Neural cell (in vitro differentiated cells): ENCODE results near the gene HIF3A. TPM values are rescaled to one million over a fixed set of nuclear protein-coding genes. Genes with fewer than 3 reads are reported as not detected.

Source experiments
- H2AFZ ChIP-seq: fragments of 200-600, 300-800 bp; sonication (generic), shearing (Covaris generic); 2 replicates; pipeline ENCODE4 v1.6.0; 2014; ENCODE audit warnings: low read depth, mild to moderate bottlenecking, antibody characterized with exemption, low read length, moderate library complexity
- H3F3A ChIP-seq: fragments of 200-600 bp; shearing (Covaris generic); 2 replicates; pipeline ENCODE4 v1.6.1; 2016; ENCODE audit warnings: mild to moderate bottlenecking, moderate library complexity, mixed read lengths, antibody characterized with exemption, low read length; ENCODE audit not compliant: insufficient read depth, poor library complexity, severe bottlenecking
- H3K27ac ChIP-seq: fragments of 200-600, 300-800 bp; sonication (generic), shearing (Covaris generic); 2 replicates; pipeline ENCODE4 v1.5.1; 2014; ENCODE audit warnings: mild to moderate bottlenecking, low read length, moderate library complexity
- H3K27me3 ChIP-seq: fragments of 300-800, 200-600 bp; sonication (generic), shearing (Covaris generic); 2 replicates; pipeline ENCODE4 v1.6.0; 2014; ENCODE audit warnings: mild to moderate bottlenecking, low read depth, low read length, moderate library complexity; ENCODE audit not compliant: insufficient read depth
- H3K36me3 ChIP-seq: fragments of 300-800, 200-600 bp; sonication (generic), shearing (Covaris generic); 2 replicates; pipeline ENCODE4 v1.5.1; 2014; ENCODE audit warnings: mild to moderate bottlenecking, antibody characterized with exemption, low read length, moderate library complexity; ENCODE audit not compliant: insufficient read depth
- H3K4me2 ChIP-seq: fragments of 300-800, 200-600 bp; sonication (generic), shearing (Covaris generic); 2 replicates; pipeline ENCODE4 v1.6.0; 2014; ENCODE audit warnings: mild to moderate bottlenecking, low read length
- H3K4me3 ChIP-seq: fragments of 300-800, 200-600 bp; sonication (generic), shearing (Covaris generic); 2 replicates; pipeline ENCODE4 v1.5.1; 2014; ENCODE audit warnings: mild to moderate bottlenecking, low read length, moderate library complexity
- H3K79me2 ChIP-seq: fragments of 200-600 bp; shearing (Covaris generic); replicated peaks from 2 replicates; pipeline ENCODE4 v1.6.0; 2014; ENCODE audit warnings: mild to moderate bottlenecking, low read length, moderate library complexity; ENCODE audit not compliant: insufficient read depth
- H3K9ac ChIP-seq: fragments of 300-800, 200-600 bp; sonication (generic), shearing (Covaris generic); 2 replicates; pipeline ENCODE4 v1.6.1; 2016; ENCODE audit warnings: mild to moderate bottlenecking, low read length, mixed read lengths
- H3K9me2 ChIP-seq: fragments of 200-600 bp; shearing (Covaris generic); 2 replicates; pipeline ENCODE4 v1.6.1; 2016; ENCODE audit warnings: mild to moderate bottlenecking, low read length, mixed read lengths; ENCODE audit not compliant: insufficient read depth
- H3K9me3 ChIP-seq: fragments of 200-600, 300-800 bp; sonication (generic), shearing (Covaris generic); 2 replicates; pipeline ENCODE4 v1.6.1; 2016; ENCODE audit warnings: mild to moderate bottlenecking, mixed run types, low read length, moderate library complexity, mixed read lengths
- H4K20me1 ChIP-seq: fragments of 200-600 bp; shearing (Covaris generic); 2 replicates; pipeline ENCODE4 v1.6.1; 2016; ENCODE audit warnings: mild to moderate bottlenecking, mixed run types; ENCODE audit not compliant: insufficient read depth
- CTCF ChIP-seq: fragments of 450-650 bp; IDR thresholded peaks from 2 replicates; pipeline ENCODE4 v1.5.1; 2014; ENCODE audit warnings: antibody characterized with exemption, mild to moderate bottlenecking, moderate library complexity; ENCODE audit not compliant: poor library complexity, severe bottlenecking
- EP300 ChIP-seq: fragments of 450-650 bp; conservative IDR thresholded peaks from 2 replicates; pipeline ENCODE4 v1.6.1; 2014; ENCODE audit warnings: antibody characterized with exemption, mild to moderate bottlenecking, moderate library complexity; ENCODE audit not compliant: poor library complexity, severe bottlenecking
- EZH2 ChIP-seq: fragments of 200-600, 300-800 bp; shearing (Covaris generic), sonication (generic); IDR thresholded peaks from 2 replicates; pipeline ENCODE4 v1.6.1; 2014; ENCODE audit warnings: antibody characterized with exemption, low read length, borderline replicate concordance, mild to moderate bottlenecking; ENCODE audit not compliant: insufficient read depth, poor library complexity, severe bottlenecking
- MXI1 ChIP-seq: fragments of 450-650 bp; conservative IDR thresholded peaks from 2 replicates; pipeline ENCODE4 v1.6.1; 2014; ENCODE audit warnings: antibody characterized with exemption, mild to moderate bottlenecking; ENCODE audit not compliant: poor library complexity, severe bottlenecking
- POLR2AphosphoS5 ChIP-seq: IDR thresholded peaks from 2 replicates; pipeline ENCODE4 v1.6.1; 2012
- RAD21 ChIP-seq: fragments of 450-650 bp; conservative IDR thresholded peaks from 2 replicates; pipeline ENCODE4 v1.6.1; 2014; ENCODE audit warnings: antibody characterized with exemption, mild to moderate bottlenecking, moderate library complexity
- REST ChIP-seq: IDR thresholded peaks from 2 replicates; pipeline ENCODE4 v1.6.1; 2012; ENCODE audit warnings: borderline replicate concordance
- SMC3 ChIP-seq: fragments of 450-650 bp; conservative IDR thresholded peaks from 2 replicates; pipeline ENCODE4 v1.6.1; 2014; ENCODE audit warnings: antibody characterized with exemption, mild to moderate bottlenecking, moderate library complexity; ENCODE audit not compliant: poor library complexity
- TAF1 ChIP-seq: IDR thresholded peaks from 2 replicates; pipeline ENCODE4 v1.6.1; 2012; ENCODE audit warnings: low read depth
- polyA plus RNA-seq: library from polyadenylated mRNA; depleted of rRNA; stranded (reverse); fragments of >200 nt; gene quantifications from 2 replicates; pipeline ENCODE4 v1.2.3, GENCODE V29; 2014

The HIF3A gene
- polyA plus RNA-seq, 1 donor from 2014 or later: 2.0 TPM

- H3K9ac ChIP-seq: no peak overlapping the region
- peaks cover 4% of the 10 kb centered on the region for H3K79me2 ChIP-seq
- H3K9me2 ChIP-seq: no peaks in the 10 kb centered on the region
- H2AFZ ChIP-seq: no peak overlapping the region
- no peak for TF ChIP-seq REST
- H4K20me1 ChIP-seq: no peaks in the 10 kb centered on the region
- H3K4me2 ChIP-seq: no peak overlapping the region
- H3F3A ChIP-seq: no peaks in the 10 kb centered on the region
- H3K27ac ChIP-seq: no peak overlapping the region
- H3K9me3 ChIP-seq: no peaks in the 10 kb centered on the region
- no peaks in the 10 kb centered on the region for H3K36me3 ChIP-seq
- no peak overlapping the region for H3K4me3 ChIP-seq
- no peaks in the 10 kb centered on the region for H3K27me3 ChIP-seq
These were observed 59.6 kb downstream of the HIF3A start for GRCh38 chr19:46356149-46357055.

DNA sequence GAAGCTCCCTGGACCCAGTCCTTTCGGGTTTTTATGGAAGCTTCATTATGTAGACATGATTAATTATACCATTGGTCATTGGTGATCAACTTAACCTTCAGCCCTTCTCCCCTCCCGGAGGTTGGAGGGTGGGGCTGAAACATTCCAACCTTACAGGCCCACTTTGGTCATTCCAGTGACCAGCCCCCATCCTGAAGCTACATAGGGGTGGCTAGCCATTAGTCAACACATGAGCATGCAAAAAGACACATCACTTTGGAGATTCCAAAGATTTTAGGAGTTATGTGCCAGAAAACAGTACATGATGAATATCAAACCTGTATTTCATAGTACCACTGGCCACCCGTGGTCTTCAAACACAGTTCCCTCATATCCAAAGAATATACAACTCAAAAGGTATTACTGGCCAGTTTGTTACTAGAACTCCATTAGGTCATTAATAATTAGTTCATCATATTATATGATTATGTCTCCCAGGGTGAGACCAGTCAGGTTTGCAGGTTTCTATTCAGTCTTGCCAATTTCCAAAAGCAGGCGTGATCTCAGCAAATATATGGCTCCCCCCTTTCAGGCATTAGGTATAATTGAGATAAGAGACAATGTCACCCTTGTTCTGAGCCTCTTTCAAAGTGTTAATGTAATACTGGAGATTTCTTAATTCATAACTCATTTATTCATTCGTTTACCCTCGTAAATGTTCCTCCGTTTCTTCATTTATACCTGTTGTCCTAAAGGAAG lies 61.2 kb downstream of the HIF3A start:
- Histone ChIP-seq H3K9me2 (no peaks in the 10 kb centered on the region), H3K9me3 (no peaks in the 10 kb centered on the region), H3K4me2 (no peak overlapping the region), H3F3A (no peaks in the 10 kb centered on the region), H3K9ac (no peak overlapping the region), H3K27me3 (no peaks in the 10 kb centered on the region), H3K36me3 (no peaks in the 10 kb centered on the region), H3K4me3 (no peak overlapping the region), H3K27ac (no peak overlapping the region), H2AFZ (no peak overlapping the region), H3K79me2 (peaks cover 4% of the 10 kb centered on the region), H4K20me1 (no peaks in the 10 kb centered on the region)
- no peak for TF ChIP-seq CTCF
- no peak for TF ChIP-seq SMC3
- TF ChIP-seq POLR2AphosphoS5: no peak
- TF ChIP-seq EP300: no peak
- no peak for TF ChIP-seq RAD21
- TF ChIP-seq TAF1: no peak
- no peak for TF ChIP-seq EZH2
- TF ChIP-seq MXI1: no peak
- no peak for TF ChIP-seq REST
